LNCaP clone FGC (cell line): Measurements from ENCODE around the gene GPATCH4.
"Not testable (repeated sequence)": the region's sequence is repeated elsewhere in the genome, so short reads cannot be mapped to it uniquely, and the experiment has no call there.

ENCODE experiments used
- DNase-seq: peaks from one replicate; pipeline ENCODE4 v3.0.0-alpha.2; 2011; ENCODE audit warnings: low read depth
- H3K4me3 ChIP-seq: 2 replicates; pipeline ENCODE4 v1.5.1; 2011; ENCODE audit warnings: mild to moderate bottlenecking, low read depth, low read length, control low read depth
- TF ChIP-seq, protein P1 (sequence below): IDR thresholded peaks from 2 replicates; pipeline ENCODE4 v1.5.1; 2012; ENCODE audit warnings: mild to moderate bottlenecking; ENCODE audit not compliant: control insufficient read depth, insufficient read depth; ENCODE audit errors: extremely low read depth

The GPATCH4 gene

DNA sequence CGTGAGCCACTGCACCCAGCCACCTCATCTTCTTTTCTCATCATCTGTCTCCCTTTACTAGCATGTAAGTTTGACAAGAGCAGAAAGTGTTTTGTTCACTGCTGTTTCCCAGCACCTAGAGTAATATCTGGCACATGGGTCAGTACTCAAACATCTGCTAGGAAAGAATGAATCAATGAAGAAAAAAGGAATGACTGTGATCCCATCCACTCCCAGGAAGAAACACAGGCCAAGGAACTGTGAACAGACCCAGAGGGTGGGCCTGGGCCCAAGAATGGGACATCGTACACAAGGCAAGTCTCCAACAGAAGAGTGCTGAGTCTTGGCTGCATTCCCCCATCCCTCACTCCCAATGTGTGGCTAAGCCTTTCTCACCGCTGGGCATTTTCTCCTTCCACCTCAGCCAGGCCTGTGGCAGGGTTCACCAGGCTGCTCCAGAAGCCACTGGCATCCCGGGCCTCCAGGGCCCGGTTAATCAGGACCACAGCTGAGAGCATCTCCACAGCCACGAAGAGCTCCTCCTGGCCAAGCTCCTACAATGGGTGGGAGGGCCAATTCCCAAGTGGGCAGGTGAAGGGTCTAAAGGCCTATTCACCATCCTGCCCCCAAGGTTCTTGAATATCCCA is 47.3 kb downstream of the GPATCH4 start:
- H3K4me3 ChIP-seq, result no peak overlapping the region
- TF ChIP-seq, protein P1, sequence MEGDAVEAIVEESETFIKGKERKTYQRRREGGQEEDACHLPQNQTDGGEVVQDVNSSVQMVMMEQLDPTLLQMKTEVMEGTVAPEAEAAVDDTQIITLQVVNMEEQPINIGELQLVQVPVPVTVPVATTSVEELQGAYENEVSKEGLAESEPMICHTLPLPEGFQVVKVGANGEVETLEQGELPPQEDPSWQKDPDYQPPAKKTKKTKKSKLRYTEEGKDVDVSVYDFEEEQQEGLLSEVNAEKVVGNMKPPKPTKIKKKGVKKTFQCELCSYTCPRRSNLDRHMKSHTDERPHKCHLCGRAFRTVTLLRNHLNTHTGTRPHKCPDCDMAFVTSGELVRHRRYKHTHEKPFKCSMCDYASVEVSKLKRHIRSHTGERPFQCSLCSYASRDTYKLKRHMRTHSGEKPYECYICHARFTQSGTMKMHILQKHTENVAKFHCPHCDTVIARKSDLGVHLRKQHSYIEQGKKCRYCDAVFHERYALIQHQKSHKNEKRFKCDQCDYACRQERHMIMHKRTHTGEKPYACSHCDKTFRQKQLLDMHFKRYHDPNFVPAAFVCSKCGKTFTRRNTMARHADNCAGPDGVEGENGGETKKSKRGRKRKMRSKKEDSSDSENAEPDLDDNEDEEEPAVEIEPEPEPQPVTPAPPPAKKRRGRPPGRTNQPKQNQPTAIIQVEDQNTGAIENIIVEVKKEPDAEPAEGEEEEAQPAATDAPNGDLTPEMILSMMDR, result no peak
- no peak for DNase-seq

DNA sequence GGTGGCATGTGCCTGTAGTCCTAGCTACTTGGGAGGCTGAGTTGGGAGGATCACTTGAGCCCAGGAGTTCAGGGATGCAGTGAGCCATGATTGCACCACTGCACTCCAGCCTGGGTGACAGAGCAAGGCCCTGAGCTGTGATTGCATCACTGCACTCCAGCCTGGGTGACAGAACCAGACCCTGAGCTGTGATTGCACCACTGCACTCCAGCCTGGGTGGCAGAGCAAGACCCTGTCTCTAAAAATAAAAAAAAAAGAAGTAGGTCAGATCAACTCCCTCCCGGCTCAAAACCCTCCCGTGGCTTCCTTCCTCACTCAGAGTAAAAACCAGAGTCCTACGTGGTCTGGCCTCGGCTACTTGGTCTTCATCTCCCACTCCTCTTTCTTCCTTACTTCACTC is 48.3 kb downstream of the GPATCH4 start:
- not testable (repeated sequence) for H3K4me3 ChIP-seq, DNase-seq

DNA sequence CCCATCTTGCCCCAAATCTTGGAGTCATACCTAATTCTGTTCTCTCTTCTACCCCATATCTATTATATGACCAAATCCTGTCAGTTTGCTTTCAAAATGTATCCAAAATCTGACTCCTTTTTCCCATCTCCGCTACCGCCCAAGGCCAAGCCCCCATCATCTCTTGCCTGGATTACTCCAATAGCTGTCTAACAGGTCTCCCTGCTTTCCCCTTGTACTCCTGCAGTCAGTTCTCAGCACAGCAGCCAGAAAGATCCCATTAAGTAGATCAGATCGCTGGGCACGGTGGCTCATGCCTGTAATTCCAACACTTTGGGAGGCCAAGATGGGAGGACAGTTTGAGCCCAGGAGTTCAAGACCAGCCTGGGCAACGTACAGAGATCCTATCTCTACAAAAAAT is 48.8 kb downstream of the GPATCH4 start:
- H3K4me3 ChIP-seq, result no peak overlapping the region

DNA sequence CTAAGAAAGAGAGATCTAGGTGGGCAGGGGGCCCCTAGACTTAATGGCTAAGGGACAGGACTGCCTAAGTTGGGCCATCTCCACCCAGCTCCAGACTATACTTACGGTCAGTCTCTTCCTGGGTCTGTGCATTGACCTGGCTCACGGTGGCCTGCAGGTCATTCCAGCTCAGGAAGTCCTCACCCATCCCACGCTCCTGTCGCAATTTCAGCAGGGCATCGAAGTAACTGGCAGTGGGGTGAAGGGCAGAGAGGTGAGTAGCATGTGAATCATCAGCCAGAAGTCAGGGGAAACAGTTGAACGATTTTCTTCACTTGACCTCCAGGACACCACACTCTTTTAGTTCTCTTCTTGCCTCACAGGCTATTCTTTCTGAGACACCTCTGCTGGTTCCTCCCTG is 49.4 kb downstream of the GPATCH4 start:
- TF ChIP-seq, protein P1, result no peak
- DNase-seq, result no peak
- H3K4me3 ChIP-seq, result no peak overlapping the region

More for the DNA sequence above, 48.8 kb downstream of the GPATCH4 start:
- no peak for DNase-seq
- TF ChIP-seq, protein P1, result no peak

DNA sequence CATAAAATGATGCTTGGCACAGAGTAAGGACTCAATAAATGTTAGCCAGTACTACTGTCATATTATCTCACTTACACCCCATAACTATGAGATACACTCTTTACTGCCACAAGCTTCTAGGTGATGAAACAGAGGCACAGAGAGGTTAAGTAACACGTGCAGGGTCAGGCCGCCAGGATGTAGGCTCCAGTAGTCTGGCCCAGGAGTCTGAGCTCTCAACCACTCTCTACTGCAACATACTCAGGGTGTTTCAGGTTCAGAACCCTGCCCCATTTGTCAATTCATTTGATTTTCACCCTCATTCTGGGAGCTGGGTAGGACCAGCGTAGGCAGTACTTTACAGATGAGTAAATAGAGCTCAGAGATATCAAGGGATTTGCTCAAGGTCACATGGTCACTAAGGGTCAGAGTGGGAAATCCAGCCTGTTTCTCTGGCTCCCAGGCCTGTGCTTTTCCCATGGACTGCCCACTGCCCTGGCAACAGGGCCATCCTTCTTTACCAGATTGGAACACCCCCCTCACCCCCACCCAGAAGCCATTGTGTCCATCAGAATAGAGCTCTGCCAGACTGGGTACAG is 50.1 kb downstream of the GPATCH4 start:
- DNase-seq, result no peak
- H3K4me3 ChIP-seq, result no peak overlapping the region
- TF ChIP-seq, protein P1, result no peak

DNA sequence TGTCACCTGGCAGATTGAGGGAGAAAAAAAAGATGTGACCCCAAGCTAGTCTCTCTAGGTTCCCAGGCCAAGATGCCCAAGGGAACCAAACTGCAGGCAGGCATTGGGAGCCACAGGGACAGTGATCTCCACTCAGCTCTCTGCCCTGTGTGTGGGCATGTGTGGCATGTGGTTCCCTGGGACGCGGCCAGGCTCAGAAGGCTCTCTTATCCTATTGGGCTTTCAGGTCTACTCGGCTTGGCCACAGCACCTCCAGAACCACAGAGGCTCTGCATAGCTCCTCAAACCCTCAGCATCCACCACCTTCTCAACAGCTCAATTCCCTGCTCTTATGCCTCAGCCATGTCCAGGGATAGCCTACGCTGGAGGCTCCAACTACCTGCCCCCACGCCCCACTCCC is 50.9 kb downstream of the GPATCH4 start:
- no peak overlapping the region for H3K4me3 ChIP-seq
- TF ChIP-seq, protein P1, result no peak
- DNase-seq, result no peak

DNA sequence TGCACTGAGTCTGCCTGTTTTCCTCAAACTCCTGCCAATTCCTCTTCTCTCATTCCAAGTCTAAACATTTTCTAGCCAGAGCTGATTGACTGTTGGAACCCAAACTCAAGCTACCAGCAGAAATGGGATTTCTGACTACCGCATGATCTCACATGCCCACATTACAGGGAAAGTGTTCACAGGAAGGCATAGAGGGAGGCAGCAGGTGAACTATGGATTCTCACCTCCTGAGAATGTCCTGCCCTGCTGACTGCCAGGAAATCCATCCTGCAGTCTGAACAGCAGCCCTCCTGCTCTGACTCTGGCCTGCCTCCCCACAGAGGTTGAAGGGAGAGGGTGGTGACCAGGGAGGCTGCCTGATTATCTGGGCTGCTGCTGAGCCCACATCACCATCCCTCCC is 51.4 kb downstream of the GPATCH4 start:
- TF ChIP-seq, protein P1, result no peak
- no peak overlapping the region for H3K4me3 ChIP-seq
- no peak for DNase-seq
